Daoy (cell line): Measurements from ENCODE around the gene TIMM22. TPM values are rescaled to one million over a fixed set of nuclear protein-coding genes. Genes with fewer than 3 reads are reported as not detected.
"Not testable (repeated sequence)": the region's sequence is repeated elsewhere in the genome, so short reads cannot be mapped to it uniquely, and the experiment has no call there.

Experiments
- DNase-seq: peaks from one replicate; pipeline ENCODE4 v3.0.0-alpha.2; 2015; ENCODE audit warnings: low read depth
- total RNA-seq: library from RNA; depleted of rRNA; stranded (reverse); fragments of >200 nt; shearing (Covaris generic); gene quantifications from 2 replicates; pipeline ENCODE4 v1.2.3, GENCODE V29; 2014; rRNA removed

The TIMM22 gene
- 36.0 and 37.4 TPM in 2 replicates for total RNA-seq

DNA sequence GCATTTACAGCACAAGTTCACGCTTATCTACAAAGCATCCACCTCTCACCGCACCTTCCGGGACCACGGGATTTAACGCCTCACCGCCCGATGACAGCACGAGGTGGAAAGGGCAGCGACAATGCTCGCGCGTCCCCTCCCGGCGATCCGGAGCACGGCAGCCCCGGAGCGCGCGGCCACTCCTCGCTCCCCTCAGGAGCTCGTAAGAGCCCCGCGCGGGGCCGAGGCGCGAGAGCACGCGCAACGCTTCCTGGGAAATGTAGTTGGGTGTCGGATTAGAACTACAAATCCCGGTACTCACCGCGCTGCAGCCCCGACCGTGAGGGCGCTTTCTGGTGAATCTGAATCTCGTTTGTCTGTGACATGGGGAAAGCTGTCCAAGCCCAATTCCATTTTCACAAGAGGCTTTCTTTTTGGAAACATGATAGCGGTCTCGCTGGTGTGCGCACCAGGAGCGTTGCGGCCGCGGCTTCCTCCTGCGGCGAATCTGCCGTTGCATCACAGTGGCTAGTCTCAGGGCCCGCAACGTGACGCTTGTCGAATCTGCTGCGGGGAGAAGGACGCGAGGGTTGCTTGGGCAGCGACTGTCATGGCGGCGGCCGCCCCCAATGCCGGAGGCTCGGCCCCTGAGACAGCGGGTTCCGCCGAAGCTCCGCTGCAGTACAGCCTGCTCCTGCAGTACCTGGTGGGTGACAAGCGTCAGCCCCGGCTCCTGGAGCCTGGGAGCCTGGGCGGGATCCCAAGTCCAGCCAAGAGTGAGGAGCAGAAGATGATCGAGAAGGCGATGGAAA is at the start of gene TIMM22:
TSS of gene TIMM22 (plus strand) at position 576 of the 791 bp plus-strand sequence. CDS start at position 590, 14 bp downstream.
- peak; percentile 98 for DNase-seq

GRCh38 chr17:948284-948852 is 48.6 kb upstream of the TIMM22 start:
- no peak for DNase-seq

DNA sequence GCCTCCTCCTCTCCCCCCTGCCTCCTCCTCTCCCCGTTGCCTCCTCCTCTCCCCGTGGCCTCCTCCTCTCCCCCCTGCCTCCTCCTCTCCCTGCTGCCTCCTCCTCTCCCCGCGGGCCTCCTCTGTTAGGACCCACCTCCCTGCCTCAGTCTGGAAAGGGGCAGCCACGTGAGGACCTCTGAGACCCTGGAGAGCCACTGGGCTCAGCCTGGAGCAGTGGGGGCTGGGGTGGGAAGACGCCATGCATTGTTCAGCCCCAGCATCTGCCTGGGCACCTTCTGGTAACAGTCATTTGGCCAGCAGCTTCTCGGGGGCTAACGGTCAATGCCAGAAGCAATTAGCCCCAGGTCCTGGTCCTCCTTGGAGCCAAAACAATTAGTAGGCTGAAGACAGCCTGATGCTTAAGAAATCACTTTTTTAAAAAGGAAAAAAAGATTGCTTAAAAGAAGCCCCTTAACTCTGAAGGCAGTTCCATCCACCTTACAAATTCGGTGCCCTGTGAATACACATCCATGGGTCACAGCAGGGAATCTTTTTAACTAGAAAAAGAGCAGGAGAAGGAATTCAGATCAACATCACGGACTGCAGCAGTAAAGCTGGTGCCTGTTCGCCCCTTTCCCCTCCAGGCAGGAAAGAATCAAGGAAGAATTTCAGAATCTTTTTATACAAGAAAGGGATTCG is 47.2 kb upstream of the TIMM22 start:
- no peak for DNase-seq

- peak; percentile 97 for DNase-seq
These were observed 45.4 kb upstream of the TIMM22 start for GRCh38 chr17:951325-952132.

- not testable (repeated sequence) for DNase-seq
These were observed 44.3 kb upstream of the TIMM22 start for GRCh38 chr17:952592-952991.

DNA sequence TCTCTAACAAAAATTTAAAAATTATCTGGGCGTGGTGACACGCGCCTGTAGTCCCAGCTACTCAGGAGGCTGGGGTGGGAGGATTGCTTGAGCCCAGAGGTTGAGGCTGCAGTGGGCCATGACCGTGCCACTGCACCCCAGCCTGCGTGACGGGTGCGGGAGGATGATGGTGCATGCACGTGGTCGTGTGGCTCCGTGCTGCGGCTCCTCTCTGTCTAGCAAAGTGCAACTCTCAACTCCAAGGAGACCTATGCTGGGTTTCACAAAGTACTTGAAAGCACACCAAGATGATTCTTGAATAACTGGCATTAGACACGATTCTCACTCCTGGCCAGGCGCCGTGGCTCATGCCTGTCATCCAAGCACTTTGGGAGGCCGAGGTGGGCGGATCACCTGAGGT is 43.2 kb upstream of the TIMM22 start:
- DNase-seq = no peak

DNA sequence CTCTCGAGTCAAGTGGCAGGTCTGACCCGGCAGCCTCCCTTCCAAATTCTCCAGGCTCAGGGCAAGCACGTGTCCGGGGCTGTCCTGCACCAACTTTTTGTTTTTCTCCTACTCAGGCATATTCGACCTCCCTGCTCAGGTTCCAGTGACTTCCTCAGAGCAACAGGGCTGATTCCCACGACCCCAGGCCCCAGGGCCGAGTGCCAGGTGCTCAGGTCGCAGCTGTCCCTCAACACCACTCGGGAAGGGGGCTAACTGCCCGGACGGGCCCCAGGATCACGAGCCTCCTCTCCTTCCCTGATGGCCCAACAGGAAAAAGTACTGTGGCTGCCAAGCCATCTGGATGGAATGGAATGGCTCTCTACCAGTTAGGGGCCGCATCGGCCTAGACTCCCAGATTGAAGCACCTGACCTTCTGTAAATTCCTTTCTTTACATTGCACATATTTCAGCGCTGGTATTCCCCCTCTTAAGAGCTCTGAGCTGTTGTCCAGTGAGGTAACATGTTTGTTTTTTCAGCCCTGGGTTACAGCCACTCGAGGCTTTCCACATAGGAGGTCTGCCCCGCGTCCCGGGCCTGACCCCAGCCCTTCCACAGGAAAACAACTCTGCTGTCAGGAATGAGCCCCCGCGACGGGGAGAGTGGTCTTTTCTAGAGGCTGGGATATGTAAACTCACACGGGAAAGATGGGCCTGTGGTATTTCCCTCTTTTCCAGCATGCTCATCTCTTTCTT is 42.3 kb upstream of the TIMM22 start:
- DNase-seq = peak; percentile 79

- DNase-seq = peak; percentile 55
These were observed 40.0 kb upstream of the TIMM22 start for GRCh38 chr17:956905-957304.

GRCh38 chr17:957856-958421 is 39.0 kb upstream of the TIMM22 start:
- DNase-seq = no peak

- no peak for DNase-seq
These were observed 38.0 kb upstream of the TIMM22 start for GRCh38 chr17:958712-959451.

- DNase-seq = no peak
These were observed 34.8 kb upstream of the TIMM22 start for GRCh38 chr17:962166-962565.

GRCh38 chr17:962670-963069 is 34.3 kb upstream of the TIMM22 start:
- DNase-seq = no peak

- DNase-seq = no peak
These were observed 32.1 kb upstream of the TIMM22 start for GRCh38 chr17:964876-965275.

- no peak for DNase-seq
These were observed 31.5 kb upstream of the TIMM22 start for GRCh38 chr17:965311-965989.

GRCh38 chr17:967122-967521 is 29.8 kb upstream of the TIMM22 start:
- no peak for DNase-seq

GRCh38 chr17:968812-969730 is 27.9 kb upstream of the TIMM22 start:
- DNase-seq = no peak

DNA sequence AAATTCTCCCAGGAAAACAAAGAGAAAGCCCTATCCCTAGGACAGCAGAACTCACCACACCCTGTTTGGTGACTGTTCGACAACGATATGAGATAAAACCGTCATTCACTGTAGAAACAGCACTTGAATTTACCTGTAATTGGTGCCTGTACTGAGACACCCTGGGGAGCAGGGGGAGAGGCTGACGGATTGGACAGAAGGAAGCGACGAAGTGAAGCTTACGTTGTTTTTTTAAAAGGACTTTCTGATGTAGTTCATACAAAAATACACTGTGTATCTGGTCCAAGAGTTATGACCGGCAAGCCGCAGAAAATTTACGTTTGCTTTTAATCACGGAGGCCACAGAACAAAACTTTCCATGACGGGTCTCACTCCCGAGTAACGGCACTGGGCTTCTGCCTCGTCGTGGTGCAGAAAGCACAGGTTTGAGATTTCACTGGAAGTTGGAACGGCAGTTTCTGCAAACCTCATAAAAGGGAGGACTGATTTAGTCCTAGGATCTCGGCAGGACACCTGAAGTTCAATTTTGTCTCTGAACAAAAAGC is 27.0 kb upstream of the TIMM22 start:
- no peak for DNase-seq

DNA sequence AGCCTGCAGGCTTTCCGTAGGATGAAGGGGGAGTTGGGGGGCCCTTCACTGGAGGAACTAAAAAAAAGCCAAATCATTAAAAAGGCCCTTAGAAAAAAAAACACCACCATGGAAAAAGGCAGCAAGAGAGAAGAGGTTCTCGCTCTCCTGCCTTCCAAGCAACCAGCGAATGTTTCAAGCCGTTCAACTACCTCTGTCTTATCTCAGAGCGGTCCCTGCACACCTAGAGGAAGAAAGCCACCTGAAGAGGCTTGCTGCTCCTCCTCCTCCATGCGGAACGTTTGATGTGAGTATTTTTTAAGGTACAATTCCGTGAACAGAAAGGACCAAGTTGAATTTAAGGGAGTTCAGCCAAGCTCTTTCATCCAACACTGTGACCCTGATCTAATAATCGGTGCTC is 26.6 kb upstream of the TIMM22 start:
- DNase-seq = no peak
